ENCODE results near the gene EPHA6.

The EPHA6 gene

DNA sequence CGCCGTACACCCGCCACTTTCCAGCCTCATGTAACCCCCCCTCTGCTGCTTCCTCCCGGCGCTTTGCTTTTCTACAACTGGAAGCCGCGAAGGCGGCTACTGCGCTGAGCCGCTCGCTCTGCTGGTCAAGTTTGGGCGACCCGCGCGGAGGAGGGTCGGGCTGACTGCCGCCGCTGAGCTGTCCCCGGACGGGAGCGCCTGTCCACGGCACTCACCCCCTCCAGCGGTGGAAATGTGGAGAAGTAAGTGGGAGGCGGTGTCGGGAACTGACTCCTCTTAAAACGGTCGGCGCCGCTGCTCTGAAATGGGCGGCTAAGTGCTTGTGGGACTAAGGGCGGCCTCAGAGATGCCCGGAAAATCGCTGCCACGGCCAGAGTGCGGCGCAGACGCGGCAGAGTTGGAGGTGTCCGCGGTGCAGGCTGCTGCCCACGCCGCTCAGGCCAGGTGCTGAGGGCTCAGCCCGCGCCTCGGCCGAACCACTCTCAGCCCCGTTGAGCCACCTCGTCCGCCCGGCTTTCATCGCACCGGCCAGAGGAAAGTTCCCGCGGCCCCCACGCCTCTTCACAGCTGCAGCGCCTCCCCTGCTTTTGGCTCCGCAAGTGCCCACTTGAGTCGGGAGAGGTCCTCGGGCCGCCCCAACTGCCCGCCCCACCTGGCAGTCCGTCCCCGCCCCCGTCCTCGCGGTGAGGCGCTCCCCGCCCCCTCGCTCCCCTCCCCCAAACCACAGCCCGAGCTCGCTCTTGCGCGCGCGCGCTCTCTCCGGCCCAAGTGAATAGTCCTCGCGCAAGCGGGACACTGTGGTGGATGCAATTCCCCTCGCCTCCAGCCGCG, at the start of gene EPHA6:
TSS of gene EPHA6 (plus strand) at position 775 of the 831 bp plus-strand sequence.
- DNase-seq: no peak

- no peak for DNase-seq
Observed at GRCh38 chr3:96776818-96777217, 37.6 kb upstream of the EPHA6 start.

DNA sequence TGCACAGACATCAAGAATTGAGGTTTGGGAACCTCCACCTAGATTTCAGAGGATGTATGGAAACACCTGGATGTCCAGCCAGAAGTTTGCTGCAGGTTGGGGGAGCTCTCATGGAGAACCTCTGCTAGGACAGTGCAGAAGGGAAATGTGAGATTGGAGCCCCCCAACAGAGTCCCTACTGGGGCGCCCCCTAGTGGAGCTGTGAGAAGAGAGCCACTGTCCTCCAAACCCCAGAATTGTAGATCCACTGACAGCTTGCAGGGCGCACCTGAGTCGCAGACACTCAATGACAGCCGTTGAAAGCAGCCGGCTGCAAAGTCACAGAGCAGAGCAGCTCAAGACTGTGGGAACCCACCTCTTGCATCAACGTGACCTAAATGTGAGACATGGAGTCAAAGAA, 34.6 kb upstream of the EPHA6 start:
- no peak for DNase-seq

- DNase-seq: no peak
Observed at GRCh38 chr3:96796101-96796500, 18.3 kb upstream of the EPHA6 start.

DNA sequence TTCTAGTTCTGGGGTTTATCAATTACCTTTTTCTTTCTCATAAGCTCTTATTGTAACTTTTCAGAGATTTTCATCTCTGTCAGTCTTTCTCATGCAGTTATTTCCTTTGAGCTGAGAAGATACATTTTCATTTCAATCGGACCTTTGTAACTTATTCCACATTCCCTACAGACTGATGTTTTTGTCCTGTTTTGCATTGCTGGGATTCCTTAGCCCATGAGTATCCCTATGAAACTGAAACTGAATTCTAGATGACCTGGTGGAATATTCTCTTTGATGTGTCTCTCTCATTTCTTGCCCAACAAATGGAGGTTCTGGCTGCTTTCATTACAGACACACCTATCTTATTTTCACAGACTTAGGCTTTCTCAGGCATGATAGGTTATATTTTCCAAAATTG, 10.5 kb upstream of the EPHA6 start:
- no peak for DNase-seq

DNA sequence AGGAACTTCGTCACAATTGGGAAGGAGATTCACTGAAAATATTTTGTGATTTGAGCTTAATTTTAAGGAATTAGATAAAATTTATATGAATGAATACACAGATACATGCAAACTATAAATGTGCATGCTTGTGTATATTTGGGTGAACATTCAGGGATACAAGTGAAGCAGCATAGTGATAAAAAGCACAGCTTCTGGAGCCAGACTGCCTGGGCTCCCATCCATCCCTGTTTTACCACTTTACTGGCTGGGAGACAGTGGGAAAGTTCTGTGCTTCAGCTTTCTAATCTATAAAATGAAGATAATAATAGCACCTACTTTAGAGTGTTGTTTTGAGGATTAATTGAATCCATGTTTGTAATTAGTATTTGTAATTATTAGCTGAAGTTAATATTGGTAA, 8.1 kb upstream of the EPHA6 start:
- no peak for DNase-seq

DNA sequence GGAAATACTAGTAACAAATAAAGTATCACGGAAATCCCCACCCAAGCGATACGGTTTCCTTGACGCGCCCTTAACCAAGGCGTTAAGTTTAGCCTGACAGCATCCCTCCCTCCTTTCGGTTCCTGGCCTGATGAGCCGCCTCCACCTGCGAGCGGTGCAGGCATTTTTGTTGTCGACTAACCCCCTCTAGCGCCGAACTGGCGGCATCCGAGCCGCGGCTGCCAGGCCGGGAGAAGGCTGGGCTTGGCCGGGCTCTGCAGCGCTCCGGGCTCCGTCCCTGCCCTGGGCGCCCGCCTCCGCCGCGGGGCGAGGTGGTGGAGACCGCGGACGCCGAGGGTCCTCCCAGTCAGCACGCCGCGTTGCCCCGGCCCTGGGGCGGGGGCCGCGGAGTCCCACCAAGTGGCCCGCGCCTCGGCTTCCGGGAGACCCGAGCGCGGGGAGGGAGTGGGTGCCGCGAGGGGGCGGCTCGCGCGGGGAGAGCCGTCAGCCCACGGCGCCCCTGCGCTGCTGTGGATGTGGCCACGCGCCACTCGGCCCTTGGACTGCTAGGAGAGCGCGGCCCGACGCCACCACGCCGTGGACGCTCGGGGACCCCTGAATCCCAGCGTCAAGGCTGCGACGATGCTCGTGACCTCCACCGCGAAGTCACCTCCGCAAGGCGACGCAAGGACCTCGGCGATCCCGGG, 1.1 kb upstream of the EPHA6 start:
- peak; percentile 80 for DNase-seq

DNA sequence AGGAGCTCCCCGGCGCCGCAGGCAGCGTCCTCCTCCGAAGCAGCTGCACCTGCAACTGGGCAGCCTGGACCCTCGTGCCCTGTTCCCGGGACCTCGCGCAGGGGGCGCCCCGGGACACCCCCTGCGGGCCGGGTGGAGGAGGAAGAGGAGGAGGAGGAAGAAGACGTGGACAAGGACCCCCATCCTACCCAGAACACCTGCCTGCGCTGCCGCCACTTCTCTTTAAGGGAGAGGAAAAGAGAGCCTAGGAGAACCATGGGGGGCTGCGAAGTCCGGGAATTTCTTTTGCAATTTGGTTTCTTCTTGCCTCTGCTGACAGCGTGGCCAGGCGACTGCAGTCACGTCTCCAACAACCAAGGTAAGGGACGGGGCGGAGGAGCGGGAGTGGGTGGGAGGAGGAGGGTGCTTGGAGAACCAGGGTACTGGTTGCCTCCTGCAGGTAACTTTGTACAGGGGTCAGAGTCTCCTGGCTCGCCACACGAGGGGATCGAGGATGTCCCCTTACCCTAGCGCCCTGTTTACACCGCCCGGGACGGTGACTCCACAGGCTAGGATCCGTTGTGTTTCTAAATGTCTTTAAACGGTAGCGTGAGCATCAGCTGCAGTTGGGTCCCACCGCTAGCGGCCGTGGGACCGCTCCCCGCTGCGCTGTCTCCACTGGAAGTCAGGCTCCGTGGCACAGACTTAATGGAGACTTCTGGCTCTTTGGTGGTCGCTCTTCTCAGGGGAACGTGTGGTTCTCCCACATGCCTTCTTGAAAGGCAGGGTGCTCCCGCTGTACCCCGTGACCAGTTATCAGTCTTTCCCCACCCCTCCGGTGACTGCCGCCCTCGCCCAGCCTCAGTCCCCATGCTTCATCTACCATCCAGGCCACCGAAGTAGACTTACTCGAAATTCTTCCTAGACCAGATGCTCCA, 515 bp downstream of the EPHA6 start:
- no peak for DNase-seq

DNA sequence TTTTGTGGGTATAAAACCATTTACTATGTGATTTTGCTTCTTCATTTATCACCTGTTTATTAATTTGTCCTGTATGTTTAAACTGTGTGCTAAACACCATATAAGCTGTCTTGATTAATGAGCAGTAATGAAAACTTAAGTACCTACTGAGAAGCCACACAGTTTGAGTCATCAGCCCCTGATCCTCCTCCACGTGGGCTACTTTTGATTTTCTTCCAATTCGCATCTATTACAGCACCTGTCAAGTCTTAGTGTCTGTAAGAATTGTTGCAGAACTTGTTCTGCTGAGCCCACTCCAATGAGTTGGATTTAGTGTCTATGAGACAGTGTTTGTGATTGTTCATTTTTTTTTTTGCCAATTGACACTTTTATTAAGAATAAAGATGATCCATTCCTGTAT, 16.8 kb downstream of the EPHA6 start:
- DNase-seq: no peak

DNA sequence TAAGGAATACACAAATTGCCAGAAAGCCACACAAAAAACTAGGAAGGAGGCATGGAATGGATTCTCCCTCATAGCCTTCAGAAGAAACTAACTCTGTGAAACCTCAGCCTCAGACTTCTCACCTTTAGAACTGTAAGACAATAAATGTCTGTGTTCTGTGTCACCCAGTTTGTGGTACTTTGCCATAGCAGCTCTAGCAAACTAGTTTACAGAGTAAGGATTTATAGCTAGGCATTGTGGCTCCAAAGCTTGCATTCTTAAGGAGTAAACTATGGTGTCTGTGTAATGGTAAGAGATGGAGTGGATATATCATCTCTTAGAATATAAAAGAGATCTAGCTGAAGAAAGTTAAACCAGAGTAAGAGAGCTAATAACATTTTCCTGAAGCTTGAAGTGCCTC, 18.9 kb downstream of the EPHA6 start:
- no peak for DNase-seq

DNA sequence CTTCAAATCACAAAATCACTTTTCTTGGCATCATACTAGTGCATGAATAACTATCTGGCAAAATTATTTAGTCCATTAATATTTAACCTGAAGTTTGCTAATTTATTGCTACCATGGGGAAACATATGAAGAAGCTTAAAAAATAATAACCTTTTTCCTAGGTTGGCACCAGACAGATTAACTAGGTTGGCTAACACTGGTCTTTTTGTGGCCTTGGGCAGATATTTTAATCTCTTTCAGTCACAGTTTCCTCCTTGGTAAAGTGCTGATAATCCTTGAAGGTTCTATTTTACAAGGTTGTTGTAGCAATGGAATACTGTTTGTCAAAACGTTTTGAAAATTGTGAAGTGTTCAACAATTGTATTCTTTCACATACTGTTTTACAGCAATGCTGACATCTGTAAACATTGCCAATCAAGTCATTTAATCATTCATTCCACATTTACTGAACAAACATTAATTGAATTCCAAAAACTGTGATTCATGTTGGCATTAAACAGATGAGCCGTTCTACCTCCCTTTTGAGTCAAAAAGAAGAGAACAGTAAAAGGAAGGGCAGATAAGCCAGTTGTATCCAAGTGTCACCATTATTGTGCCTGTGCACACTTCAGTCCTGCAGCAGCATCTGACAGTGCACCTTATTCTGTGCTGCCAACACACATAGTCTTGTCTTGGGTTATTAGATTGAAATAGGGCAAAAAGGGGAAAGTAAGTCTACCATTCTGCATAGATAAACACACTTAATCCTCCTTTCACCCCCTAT, 21.9 kb downstream of the EPHA6 start:
- no peak for DNase-seq

DNA sequence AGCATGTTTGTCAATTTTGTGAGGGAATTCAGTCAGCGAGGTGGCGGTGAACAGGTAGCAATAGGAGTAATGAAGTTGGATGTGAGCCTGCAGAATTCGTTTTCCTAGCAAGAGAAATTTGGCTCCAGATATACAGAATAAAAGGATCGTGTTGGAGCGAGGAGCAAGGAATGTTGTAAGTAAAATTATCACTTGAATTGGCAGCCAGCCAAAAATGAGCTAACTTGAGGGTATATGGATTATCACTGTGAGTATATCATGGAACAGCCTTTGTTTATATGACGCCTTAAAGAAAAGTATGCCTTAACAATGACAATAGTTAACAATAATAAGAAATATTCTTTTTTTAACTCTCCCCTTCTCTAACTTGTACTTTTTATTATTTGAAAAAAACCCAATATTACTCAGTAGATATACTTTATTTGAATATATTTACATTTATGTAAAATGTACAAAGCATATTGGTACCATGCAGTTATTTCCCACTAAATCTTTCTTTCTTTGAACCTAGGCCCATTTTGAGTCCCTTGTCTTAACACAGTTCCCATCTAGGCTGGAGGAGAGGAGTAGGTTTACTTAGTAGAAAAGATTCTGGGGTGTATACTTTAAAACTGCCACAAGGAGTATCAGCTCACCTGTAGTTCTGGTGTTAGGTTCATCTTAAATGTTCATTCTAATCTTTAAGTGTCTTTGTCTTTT, 29.3 kb downstream of the EPHA6 start:
- no peak for DNase-seq

GRCh38 chr3:96844204-96844514, 29.8 kb downstream of the EPHA6 start:
- DNase-seq: no peak

DNA sequence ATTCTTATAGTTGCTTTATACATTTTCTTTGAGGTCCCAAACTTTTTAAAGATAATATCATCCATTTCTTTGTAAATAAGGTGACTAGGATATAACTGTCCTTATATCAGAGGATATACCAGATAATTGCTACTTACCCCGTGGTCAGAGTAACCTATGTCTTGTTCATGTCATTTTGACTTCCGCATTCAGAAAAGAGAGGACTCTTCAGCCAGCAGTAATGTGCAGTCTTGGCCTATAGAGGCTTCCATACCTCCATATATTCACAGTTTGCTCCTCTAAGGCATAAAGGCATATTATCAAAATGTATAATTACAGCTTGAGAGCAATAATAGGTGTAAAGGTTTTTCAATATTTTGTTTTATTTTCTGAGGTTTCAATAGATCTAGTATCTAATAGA, 38.5 kb downstream of the EPHA6 start:
- DNase-seq: no peak

GRCh38 chr3:96860882-96861281, 46.5 kb downstream of the EPHA6 start:
- no peak for DNase-seq

DNA sequence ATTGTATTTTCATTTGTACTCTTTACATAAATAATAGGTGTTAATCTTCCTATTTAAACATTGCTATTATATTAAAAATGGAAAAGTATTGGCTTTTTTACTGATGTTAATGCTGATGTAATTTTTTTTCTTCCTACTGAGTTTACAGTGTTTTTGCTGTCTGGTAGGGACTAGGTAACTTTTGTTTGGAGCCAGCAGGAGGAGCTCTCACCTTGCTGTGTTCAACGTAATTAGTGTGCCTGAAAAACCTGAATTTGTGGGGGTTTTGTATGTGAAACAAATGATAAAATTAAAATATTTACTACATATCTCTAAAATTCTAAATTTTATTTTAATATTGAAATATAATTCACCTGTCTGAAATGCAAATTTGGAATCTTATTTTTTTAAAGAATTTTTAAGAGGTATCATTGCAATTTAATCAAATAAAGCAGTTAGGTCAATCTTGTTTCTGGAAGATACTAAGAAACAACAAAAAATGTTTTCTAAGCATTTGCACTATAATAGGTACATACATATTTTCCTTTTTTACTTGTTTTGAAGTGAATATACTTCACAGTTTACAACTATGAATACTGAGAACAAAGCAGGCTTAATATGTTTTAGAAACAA, 48.8 kb downstream of the EPHA6 start:
- no peak for DNase-seq

GRCh38 chr3:96865605-96866004, 51.2 kb downstream of the EPHA6 start:
- no peak for DNase-seq

GRCh38 chr3:96869316-96869715, 54.9 kb downstream of the EPHA6 start:
- no peak for DNase-seq

GRCh38 chr3:96877510-96877909, 63.1 kb downstream of the EPHA6 start:
- no peak for DNase-seq

DNA sequence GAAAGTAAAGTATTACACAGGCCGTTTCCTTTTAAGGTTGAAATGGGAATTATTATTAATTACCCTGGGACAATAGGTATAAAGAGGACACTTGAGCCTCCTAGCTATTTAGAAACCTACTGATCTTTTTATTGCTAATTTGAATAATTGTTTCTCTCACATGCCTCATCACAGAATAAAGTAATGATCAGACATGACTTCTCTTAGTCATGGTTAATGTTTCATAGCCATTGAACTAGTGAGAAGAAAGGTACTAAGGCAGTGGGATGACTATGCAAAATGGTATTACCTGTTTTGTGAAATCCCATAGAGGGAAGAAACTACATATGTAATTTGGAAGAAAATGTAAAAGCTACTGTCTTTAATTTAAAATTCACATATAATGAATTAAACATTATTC, 85.6 kb downstream of the EPHA6 start:
- DNase-seq: no peak

DNA sequence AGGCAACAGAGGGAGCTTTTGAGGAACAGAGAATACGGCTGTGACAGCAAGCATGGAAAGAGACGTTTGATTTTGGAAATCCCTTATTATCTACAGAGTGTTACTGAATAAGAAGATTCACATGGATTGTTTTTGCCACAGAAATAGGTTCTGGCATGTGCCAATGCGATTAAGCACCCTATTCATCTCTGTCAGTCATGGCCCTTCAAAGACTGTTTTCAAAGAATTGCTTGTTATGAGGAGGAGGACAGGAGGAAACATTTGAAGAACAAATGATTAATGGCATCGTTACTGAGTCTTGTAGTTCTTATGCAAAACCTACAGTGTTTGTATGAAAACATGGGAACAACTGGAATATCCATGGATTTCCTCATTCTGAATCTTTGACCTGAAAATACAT, 86.2 kb downstream of the EPHA6 start:
- no peak for DNase-seq

- no peak for DNase-seq
Observed at GRCh38 chr3:96915445-96915844, 101.1 kb downstream of the EPHA6 start.
